Upper lobe of right lung (tissue), 1 donor: ENCODE data around the gene LRIG1. TPM values are rescaled to one million over a fixed set of nuclear protein-coding genes. Genes with fewer than 3 reads are reported as not detected.

ENCODE experiments used
- ATAC-seq: fragments of 200-7000 bp; cut with Tn5 transposase; one replicate; pipeline ENCODE4 v1.9.1; 2020; ENCODE audit warnings: mild to moderate bottlenecking, moderate library complexity
- DNase-seq: peaks from one replicate; pipeline ENCODE4 v3.0.0-alpha.2; 2020
- H3K27ac ChIP-seq: fragments of 200-600 bp; one replicate; pipeline ENCODE4 v1.8.0; 2022
- H3K27me3 ChIP-seq: fragments of 200-600 bp; one replicate; pipeline ENCODE4 v1.8.0; 2022; ENCODE audit warnings: mild to moderate bottlenecking
- H3K36me3 ChIP-seq: fragments of 200-600 bp; one replicate; pipeline ENCODE4 v1.8.0; 2022
- H3K4me1 ChIP-seq: fragments of 200-600 bp; one replicate; pipeline ENCODE4 v1.8.0; 2022
- H3K4me3 ChIP-seq: fragments of 200-600 bp; one replicate; pipeline ENCODE4 v1.8.0; 2022; ENCODE audit warnings: mild to moderate bottlenecking
- H3K9me3 ChIP-seq: fragments of 200-600 bp; one replicate; pipeline ENCODE4 v1.8.0; 2022
- intact Hi-C: fragments of 100-400 bp; cut with DNase I; formaldehyde crosslinking; loops from one replicate; pipeline ENCODE4 v1.11.0; 2022
- total RNA-seq: library from RNA; stranded (reverse); fragmentation: NEBNext Ultra II Directional; extraction: Animal tissue kit (Norgen Biotek cat#: 25700); gene quantifications from one replicate; pipeline ENCODE4 v1.2.1, GENCODE V29; 2021
- TF ChIP-seq, protein P1 (sequence below): fragments of 200-600 bp; IDR thresholded peaks from one replicate; pipeline ENCODE4 v1.8.0; 2022; ENCODE audit warnings: antibody characterized with exemption
- donor health status: DM: no; HTN: yes; CAD: no; lungs with severe emphysema.

Gene LRIG1
- total RNA-seq, 1 donor from 2014 or later: 56.2 TPM

DNA sequence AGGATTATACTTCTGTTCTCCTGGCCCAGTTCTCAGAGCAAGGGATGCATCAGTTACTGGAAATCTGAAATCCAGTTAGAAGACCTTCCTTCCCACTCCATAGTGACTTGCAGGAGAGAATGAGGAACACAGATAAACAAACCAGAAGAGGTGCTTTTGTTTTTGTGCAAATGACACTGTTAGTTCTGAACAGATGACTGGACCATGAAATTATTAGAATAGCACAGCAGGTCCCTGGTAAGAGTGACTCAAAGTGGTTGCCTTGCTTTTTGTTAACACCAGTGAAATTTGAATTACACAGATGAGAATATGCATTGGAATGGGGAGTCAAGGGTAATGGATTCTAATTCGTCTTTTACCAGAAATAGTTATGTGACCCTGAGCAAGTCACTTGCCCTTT lies 30.4 kb upstream of the LRIG1 start:
- no peak overlapping the region for H3K4me3 ChIP-seq
- no peak overlapping the region for H3K27ac ChIP-seq
- no peaks in the 10 kb centered on the region for H3K9me3 ChIP-seq
- no peak for ATAC-seq
- intact Hi-C loops: no loop called here
- no peaks in the 10 kb centered on the region for H3K4me1 ChIP-seq
- TF ChIP-seq, protein P1, sequence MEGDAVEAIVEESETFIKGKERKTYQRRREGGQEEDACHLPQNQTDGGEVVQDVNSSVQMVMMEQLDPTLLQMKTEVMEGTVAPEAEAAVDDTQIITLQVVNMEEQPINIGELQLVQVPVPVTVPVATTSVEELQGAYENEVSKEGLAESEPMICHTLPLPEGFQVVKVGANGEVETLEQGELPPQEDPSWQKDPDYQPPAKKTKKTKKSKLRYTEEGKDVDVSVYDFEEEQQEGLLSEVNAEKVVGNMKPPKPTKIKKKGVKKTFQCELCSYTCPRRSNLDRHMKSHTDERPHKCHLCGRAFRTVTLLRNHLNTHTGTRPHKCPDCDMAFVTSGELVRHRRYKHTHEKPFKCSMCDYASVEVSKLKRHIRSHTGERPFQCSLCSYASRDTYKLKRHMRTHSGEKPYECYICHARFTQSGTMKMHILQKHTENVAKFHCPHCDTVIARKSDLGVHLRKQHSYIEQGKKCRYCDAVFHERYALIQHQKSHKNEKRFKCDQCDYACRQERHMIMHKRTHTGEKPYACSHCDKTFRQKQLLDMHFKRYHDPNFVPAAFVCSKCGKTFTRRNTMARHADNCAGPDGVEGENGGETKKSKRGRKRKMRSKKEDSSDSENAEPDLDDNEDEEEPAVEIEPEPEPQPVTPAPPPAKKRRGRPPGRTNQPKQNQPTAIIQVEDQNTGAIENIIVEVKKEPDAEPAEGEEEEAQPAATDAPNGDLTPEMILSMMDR: no peak
- H3K27me3 ChIP-seq: no peaks in the 10 kb centered on the region
- DNase-seq: no peak
- H3K36me3 ChIP-seq: no peaks in the 10 kb centered on the region

DNA sequence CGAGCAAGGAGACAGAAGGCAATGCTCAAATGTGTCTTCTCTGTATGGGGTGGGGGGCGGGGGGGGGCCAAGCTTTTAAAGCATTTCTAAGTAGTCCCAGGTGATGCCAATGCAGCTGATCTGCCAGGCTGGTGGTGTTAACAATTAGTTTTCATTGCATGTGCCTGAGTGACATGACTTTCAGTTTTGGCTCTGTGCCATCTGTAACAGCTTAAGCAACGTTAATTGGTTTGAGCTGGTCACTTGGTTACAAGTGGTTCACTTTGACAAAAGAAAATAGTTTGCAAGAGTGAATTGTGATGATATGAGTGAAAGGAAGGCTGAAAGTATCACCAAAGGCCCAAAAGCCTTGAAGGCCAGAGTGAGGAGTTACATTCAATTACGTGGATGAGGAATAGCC lies 26.4 kb upstream of the LRIG1 start:
- H3K27me3 ChIP-seq: no peaks in the 10 kb centered on the region
- H3K4me3 ChIP-seq: no peak overlapping the region
- DNase-seq (no peak), ATAC-seq (no peak)
- no peaks in the 10 kb centered on the region for H3K36me3 ChIP-seq
- TF ChIP-seq, protein P1: no peak
- no peak overlapping the region for H3K27ac ChIP-seq
- intact Hi-C loops: no loop called here
- no peaks in the 10 kb centered on the region for H3K4me1 ChIP-seq
- H3K9me3 ChIP-seq: no peaks in the 10 kb centered on the region

DNA sequence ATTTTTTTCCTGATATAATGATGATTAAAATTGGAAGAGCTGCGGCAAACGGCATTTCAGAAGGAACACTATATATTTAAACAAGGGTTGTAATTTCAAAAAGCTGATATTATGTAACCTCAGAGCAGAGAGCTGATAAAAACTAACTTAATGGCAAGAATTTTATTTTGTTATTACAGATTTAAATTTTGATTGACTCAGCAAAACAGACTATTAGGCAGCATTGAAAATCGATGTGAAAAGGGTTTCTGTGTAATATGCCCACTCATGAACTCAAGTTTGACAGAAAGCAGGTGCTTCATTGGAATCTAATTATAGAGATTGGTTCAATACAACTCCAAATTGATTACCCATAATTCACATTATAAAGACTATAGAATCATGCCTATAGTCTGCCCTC lies 24.9 kb upstream of the LRIG1 start:
- no peaks in the 10 kb centered on the region for H3K36me3 ChIP-seq
- H3K9me3 ChIP-seq: no peaks in the 10 kb centered on the region
- intact Hi-C loops: no loop called here
- no peaks in the 10 kb centered on the region for H3K27me3 ChIP-seq
- no peak overlapping the region for H3K4me3 ChIP-seq
- no peaks in the 10 kb centered on the region for H3K4me1 ChIP-seq
- DNase-seq: no peak
- ATAC-seq: no peak
- TF ChIP-seq, protein P1: no peak
- no peak overlapping the region for H3K27ac ChIP-seq

DNA sequence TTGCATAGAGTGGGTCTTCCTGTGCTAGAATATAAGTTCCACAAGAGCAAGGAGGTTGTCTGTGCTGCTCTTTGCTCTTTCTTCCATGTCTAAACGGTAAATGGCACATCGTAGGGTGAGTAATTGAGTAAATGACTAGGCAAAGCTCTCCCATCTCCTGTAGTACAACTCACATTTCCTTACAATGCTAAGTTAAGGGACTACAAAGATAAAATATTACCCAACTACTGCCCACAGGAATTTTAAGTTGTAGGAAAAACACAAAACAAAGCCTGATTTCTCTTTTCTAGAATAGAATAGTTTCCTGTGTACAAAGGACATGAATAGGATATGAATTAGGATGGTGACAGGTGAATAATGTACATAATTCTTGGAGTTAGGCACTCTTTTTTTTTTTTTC lies 19.9 kb upstream of the LRIG1 start:
- Histone ChIP-seq H3K4me1 (no peaks in the 10 kb centered on the region), H3K36me3 (no peaks in the 10 kb centered on the region), H3K27ac (no peak overlapping the region), H3K9me3 (no peaks in the 10 kb centered on the region), H3K27me3 (no peaks in the 10 kb centered on the region), H3K4me3 (no peak overlapping the region)
- DNase-seq: no peak
- no peak for ATAC-seq
- intact Hi-C loops: no loop called here
- TF ChIP-seq, protein P1: no peak

DNA sequence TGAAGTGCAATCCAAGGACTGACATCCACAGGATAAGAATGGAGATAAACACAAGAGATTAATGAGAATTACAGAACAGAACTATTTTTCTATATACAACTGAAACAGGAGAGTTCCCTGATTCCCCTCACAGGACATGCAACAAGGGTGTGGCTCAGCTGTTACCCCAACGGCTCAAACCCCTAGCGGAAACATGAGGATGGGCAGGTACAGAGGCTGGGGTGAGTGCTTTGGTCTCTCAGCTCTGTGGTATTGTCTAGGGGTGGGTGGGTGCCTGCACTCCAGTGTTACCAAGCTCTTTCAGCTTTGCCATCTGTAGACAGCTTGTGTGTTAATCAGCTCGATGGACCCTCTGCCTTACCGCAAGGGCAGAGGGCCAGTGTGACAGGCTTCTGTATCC lies 17.8 kb upstream of the LRIG1 start:
- no peak for DNase-seq
- H3K4me3 ChIP-seq: no peak overlapping the region
- ATAC-seq: no peak
- no peaks in the 10 kb centered on the region for H3K36me3 ChIP-seq
- no peak overlapping the region for H3K27ac ChIP-seq
- no peaks in the 10 kb centered on the region for H3K27me3 ChIP-seq
- TF ChIP-seq, protein P1: no peak
- intact Hi-C loops: no loop called here
- no peaks in the 10 kb centered on the region for H3K4me1 ChIP-seq
- no peaks in the 10 kb centered on the region for H3K9me3 ChIP-seq

DNA sequence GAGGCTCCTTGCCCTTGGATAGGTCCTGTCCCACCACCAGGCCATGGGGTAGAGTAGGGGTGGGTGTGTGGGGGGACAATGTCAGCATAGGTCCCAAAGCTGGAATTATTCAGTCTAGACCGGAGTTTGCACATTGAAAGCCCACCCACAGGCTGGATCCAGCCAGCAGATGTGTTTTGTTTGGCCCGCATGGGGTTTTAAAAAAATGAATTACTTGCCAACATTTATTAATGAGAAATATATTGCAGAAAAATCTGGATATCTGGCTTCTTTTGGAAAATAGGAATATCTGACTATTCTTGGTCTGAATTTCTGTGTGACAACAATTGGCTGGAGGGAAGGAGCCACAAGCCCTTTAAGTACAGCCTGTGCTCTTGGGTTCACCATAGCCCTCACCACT lies 17.3 kb upstream of the LRIG1 start:
- DNase-seq: no peak
- intact Hi-C loops: no loop called here
- H3K27me3 ChIP-seq: no peaks in the 10 kb centered on the region
- no peak for ATAC-seq
- no peaks in the 10 kb centered on the region for H3K9me3 ChIP-seq
- TF ChIP-seq, protein P1: no peak
- no peak overlapping the region for H3K27ac ChIP-seq
- no peaks in the 10 kb centered on the region for H3K4me1 ChIP-seq
- H3K36me3 ChIP-seq: no peaks in the 10 kb centered on the region
- no peak overlapping the region for H3K4me3 ChIP-seq
